ENCODE data around the gene NUDT14.

The NUDT14 gene

DNA sequence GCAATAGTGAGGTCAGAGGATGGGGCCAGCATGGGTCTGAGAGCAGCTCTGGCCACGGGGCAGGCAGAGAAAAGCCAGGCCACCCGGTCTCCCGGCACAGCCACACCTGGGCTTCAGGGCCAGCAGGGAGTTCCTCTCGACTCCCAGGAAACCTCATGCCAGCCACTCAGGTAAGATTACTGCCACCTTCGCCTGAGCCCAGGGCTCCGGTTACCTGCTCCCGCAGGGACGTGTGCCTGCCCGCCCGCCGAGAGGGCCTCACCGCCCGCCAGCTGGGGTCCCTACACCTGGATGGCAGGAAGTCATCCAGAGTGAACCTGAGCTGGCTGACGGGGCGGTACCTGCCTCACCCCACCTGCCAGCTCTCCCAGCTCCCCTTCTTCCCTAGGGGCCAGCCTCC is 19.8 kb downstream of the NUDT14 start:
- H3K9me3 ChIP-seq (ENCODE audit: control insufficient read depth, low read length) = peaks cover 3% of the 10 kb centered on the region
- H2BK5ac ChIP-seq (ENCODE audit: low read depth, low read length, poor library complexity, severe bottlenecking) = no peak overlapping the region
- H3K4ac ChIP-seq (ENCODE audit: low read depth in 1 of 2, low read length in 2 of 2) = no peak overlapping the region
- no peak overlapping the region for H3K4me3 ChIP-seq (ENCODE audit: insufficient read depth in 1 of 2, low read depth in 1 of 2, low read length in 2 of 2)
- H3K4me1 ChIP-seq (ENCODE audit: control insufficient read depth, insufficient read depth, low read depth, low read length) = peaks cover 7% of the 10 kb centered on the region
- no peaks in the 10 kb centered on the region for H3K79me1 ChIP-seq (replicated peaks; ENCODE audit: low read length, poor library complexity, severe bottlenecking)
- 77% methylated on average over 15 of the region's 15 CpGs for WGBS
- no peak overlapping the region for H3K9ac ChIP-seq (ENCODE audit: low read length)
- H2BK15ac ChIP-seq (ENCODE audit: low read depth, poor library complexity, severe bottlenecking) = no peak overlapping the region
- H3K18ac ChIP-seq (ENCODE audit: low read depth in 1 of 2, low read length in 2 of 2) = no peak overlapping the region
- H3K27ac ChIP-seq (ENCODE audit: low read length, poor library complexity, severe bottlenecking) = no peak overlapping the region
- H2BK120ac ChIP-seq (ENCODE audit: low read depth, low read length) = no peak overlapping the region
- H3K4me2 ChIP-seq (ENCODE audit: low read length, poor library complexity, severe bottlenecking) = no peak overlapping the region
- H4K91ac ChIP-seq (ENCODE audit: low read length) = no peak overlapping the region
- DNase-seq = no peak
- H3K36me3 ChIP-seq (ENCODE audit: control insufficient read depth in 1 of 2, insufficient read depth in 2 of 2, low read depth in 1 of 2, low read length in 2 of 2) = no peaks in the 10 kb centered on the region
- H2BK12ac ChIP-seq (ENCODE audit: low read length in 2 of 2) = no peak overlapping the region
- H4K8ac ChIP-seq (ENCODE audit: low read length) = no peak overlapping the region
- H2AK5ac ChIP-seq (ENCODE audit: low read length, severe bottlenecking) = no peak overlapping the region
- H3K27me3 ChIP-seq (ENCODE audit: control insufficient read depth in 1 of 2, insufficient read depth in 1 of 2, low read length in 2 of 2) = peaks cover 34 to 35% of the 10 kb centered on the region in 2 experiments
- H2AFZ ChIP-seq (ENCODE audit: low read depth, low read length) = no peak overlapping the region
- no peak overlapping the region for H3K23ac ChIP-seq (ENCODE audit: low read length in 2 of 2)
- no peak overlapping the region for H3K14ac ChIP-seq (ENCODE audit: low read length in 2 of 2)

DNA sequence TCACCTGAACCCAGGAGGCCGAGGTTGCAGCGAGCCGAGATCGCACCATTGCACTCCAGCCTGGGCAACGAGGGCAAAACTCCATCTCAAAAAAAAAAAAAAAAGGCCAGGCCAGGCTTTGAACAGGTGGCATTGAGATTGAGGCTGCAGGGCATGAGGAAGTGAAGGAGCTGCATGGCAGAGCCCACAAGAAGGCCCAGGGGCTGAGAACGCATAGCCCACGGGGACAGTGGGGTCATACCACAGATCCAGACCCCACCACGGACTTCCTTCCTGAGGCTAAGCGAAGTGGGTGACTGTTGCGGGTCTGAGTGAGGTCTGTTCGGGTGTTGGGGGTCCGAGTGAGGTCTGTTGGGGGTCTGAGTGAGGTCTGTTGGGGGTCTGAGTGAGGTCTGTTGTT is 20.3 kb downstream of the NUDT14 start:
- H3K4me2 ChIP-seq (ENCODE audit: low read length, poor library complexity, severe bottlenecking) = no peak overlapping the region
- no peak overlapping the region for H3K23ac ChIP-seq (ENCODE audit: low read length in 2 of 2)
- H3K9ac ChIP-seq (ENCODE audit: low read length) = no peak overlapping the region
- no peak overlapping the region for H2AK5ac ChIP-seq (ENCODE audit: low read length, severe bottlenecking)
- no peak overlapping the region for H3K18ac ChIP-seq (ENCODE audit: low read depth in 1 of 2, low read length in 2 of 2)
- H4K91ac ChIP-seq (ENCODE audit: low read length) = no peak overlapping the region
- H3K4me1 ChIP-seq (ENCODE audit: control insufficient read depth, insufficient read depth, low read depth, low read length) = peaks cover 7% of the 10 kb centered on the region
- no peak overlapping the region for H3K14ac ChIP-seq (ENCODE audit: low read length in 2 of 2)
- H3K79me1 ChIP-seq (replicated peaks; ENCODE audit: low read length, poor library complexity, severe bottlenecking) = no peaks in the 10 kb centered on the region
- H4K8ac ChIP-seq (ENCODE audit: low read length) = no peak overlapping the region
- DNase-seq = no peak
- H3K4me3 ChIP-seq (ENCODE audit: insufficient read depth in 1 of 2, low read depth in 1 of 2, low read length in 2 of 2) = no peak overlapping the region
- no peak overlapping the region for H2AFZ ChIP-seq (ENCODE audit: low read depth, low read length)
- 90% methylated on average over 12 of the region's 12 CpGs for WGBS
- no peak overlapping the region for H2BK5ac ChIP-seq (ENCODE audit: low read depth, low read length, poor library complexity, severe bottlenecking)
- H3K9me3 ChIP-seq (ENCODE audit: control insufficient read depth, low read length) = peaks cover 3% of the 10 kb centered on the region
- no peak overlapping the region for H3K4ac ChIP-seq (ENCODE audit: low read depth in 1 of 2, low read length in 2 of 2)
- no peak overlapping the region for H2BK15ac ChIP-seq (ENCODE audit: low read depth, poor library complexity, severe bottlenecking)
- H3K36me3 ChIP-seq (ENCODE audit: control insufficient read depth in 1 of 2, insufficient read depth in 2 of 2, low read depth in 1 of 2, low read length in 2 of 2) = no peaks in the 10 kb centered on the region
- H3K27me3 ChIP-seq (ENCODE audit: control insufficient read depth in 1 of 2, insufficient read depth in 1 of 2, low read length in 2 of 2) = peaks cover 30 to 40% of the 10 kb centered on the region in 2 experiments
- H2BK120ac ChIP-seq (ENCODE audit: low read depth, low read length) = no peak overlapping the region
- H3K27ac ChIP-seq (ENCODE audit: low read length, poor library complexity, severe bottlenecking) = no peak overlapping the region
- no peak overlapping the region for H2BK12ac ChIP-seq (ENCODE audit: low read length in 2 of 2)

DNA sequence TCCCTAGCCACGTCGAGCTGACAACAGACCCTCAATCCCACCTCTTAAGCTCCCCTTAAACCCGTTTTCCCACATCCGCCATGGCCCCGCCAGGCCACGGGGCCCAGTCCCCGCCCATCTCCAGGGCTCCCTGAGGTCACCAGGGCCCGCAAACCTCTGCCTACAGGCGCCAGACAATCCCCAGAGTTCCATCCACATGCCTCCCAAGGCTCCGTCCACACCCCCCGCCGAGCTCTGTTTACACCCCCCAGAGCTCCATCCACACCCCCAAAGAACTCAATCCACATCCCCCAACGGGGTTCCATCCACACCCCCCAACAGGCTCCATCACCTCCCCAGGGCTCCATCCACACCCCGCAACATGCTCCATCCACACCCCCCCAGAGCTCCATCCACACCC is 21.8 kb downstream of the NUDT14 start:
- 93% methylated on average over 13 of the region's 14 CpGs for WGBS
- no peak for DNase-seq
- Histone ChIP-seq H4K8ac (ENCODE audit: low read length) (no peak overlapping the region), H3K14ac (ENCODE audit: low read length in 2 of 2) (no peak overlapping the region), H2BK12ac (ENCODE audit: low read length in 2 of 2) (no peak overlapping the region), H3K18ac (ENCODE audit: low read depth in 1 of 2, low read length in 2 of 2) (no peak overlapping the region), H3K4me3 (ENCODE audit: insufficient read depth in 1 of 2, low read depth in 1 of 2, low read length in 2 of 2) (no peak overlapping the region), H3K27ac (ENCODE audit: low read length, poor library complexity, severe bottlenecking) (no peak overlapping the region), H3K4me2 (ENCODE audit: low read length, poor library complexity, severe bottlenecking) (no peak overlapping the region), H2AK5ac (ENCODE audit: low read length, severe bottlenecking) (no peak overlapping the region), H2AFZ (ENCODE audit: low read depth, low read length) (no peak overlapping the region), H3K27me3 (ENCODE audit: control insufficient read depth in 1 of 2, insufficient read depth in 1 of 2, low read length in 2 of 2) (peaks cover 16 to 48% of the 10 kb centered on the region in 2 experiments), H3K9me3 (ENCODE audit: control insufficient read depth, low read length) (peaks cover 3% of the 10 kb centered on the region), H3K23ac (ENCODE audit: low read length in 2 of 2) (no peak overlapping the region), H3K79me1 (replicated peaks; ENCODE audit: low read length, poor library complexity, severe bottlenecking) (no peaks in the 10 kb centered on the region), H3K36me3 (ENCODE audit: control insufficient read depth in 1 of 2, insufficient read depth in 2 of 2, low read depth in 1 of 2, low read length in 2 of 2) (no peaks in the 10 kb centered on the region), H2BK5ac (ENCODE audit: low read depth, low read length, poor library complexity, severe bottlenecking) (no peak overlapping the region), H3K4me1 (ENCODE audit: control insufficient read depth, insufficient read depth, low read depth, low read length) (peaks cover 2% of the 10 kb centered on the region), H4K91ac (ENCODE audit: low read length) (no peak overlapping the region), H3K9ac (ENCODE audit: low read length) (no peak overlapping the region), H2BK120ac (ENCODE audit: low read depth, low read length) (no peak overlapping the region), H3K4ac (ENCODE audit: low read depth in 1 of 2, low read length in 2 of 2) (no peak overlapping the region), H2BK15ac (ENCODE audit: low read depth, poor library complexity, severe bottlenecking) (no peak overlapping the region)

DNA sequence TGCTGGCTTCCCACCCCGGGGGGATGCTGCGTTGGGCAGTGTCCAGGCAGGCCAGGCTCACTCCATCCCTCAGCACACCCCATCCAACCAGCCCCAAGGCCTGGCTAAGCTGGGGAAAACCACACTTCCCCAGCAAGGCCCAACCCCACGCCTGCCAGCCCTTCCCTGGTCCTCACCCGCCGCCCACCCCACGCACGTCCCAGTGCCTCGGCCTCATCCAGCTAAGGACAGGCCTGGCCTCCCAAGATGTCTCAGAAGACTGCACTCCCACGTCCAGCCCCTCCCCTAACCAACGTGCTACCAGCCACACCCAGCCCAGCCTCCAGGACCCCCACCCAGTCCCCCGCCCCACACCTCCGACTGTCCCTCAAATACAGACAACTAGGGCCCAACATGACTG is 22.3 kb downstream of the NUDT14 start:
- no peak for DNase-seq
- no peak overlapping the region for H3K27ac ChIP-seq (ENCODE audit: low read length, poor library complexity, severe bottlenecking)
- H2BK12ac ChIP-seq (ENCODE audit: low read length in 2 of 2) = no peak overlapping the region
- no peak overlapping the region for H3K23ac ChIP-seq (ENCODE audit: low read length in 2 of 2)
- H3K27me3 ChIP-seq (ENCODE audit: control insufficient read depth in 1 of 2, insufficient read depth in 1 of 2, low read length in 2 of 2) = peaks cover 15 to 52% of the 10 kb centered on the region in 2 experiments
- H4K8ac ChIP-seq (ENCODE audit: low read length) = no peak overlapping the region
- no peak overlapping the region for H3K4me2 ChIP-seq (ENCODE audit: low read length, poor library complexity, severe bottlenecking)
- no peak overlapping the region for H2BK120ac ChIP-seq (ENCODE audit: low read depth, low read length)
- 83% methylated on average over 12 of the region's 12 CpGs for WGBS
- H2AK5ac ChIP-seq (ENCODE audit: low read length, severe bottlenecking) = no peak overlapping the region
- H3K18ac ChIP-seq (ENCODE audit: low read depth in 1 of 2, low read length in 2 of 2) = no peak overlapping the region
- H2BK15ac ChIP-seq (ENCODE audit: low read depth, poor library complexity, severe bottlenecking) = no peak overlapping the region
- H3K79me1 ChIP-seq (replicated peaks; ENCODE audit: low read length, poor library complexity, severe bottlenecking) = no peaks in the 10 kb centered on the region
- H3K14ac ChIP-seq (ENCODE audit: low read length in 2 of 2) = no peak overlapping the region
- no peak overlapping the region for H4K91ac ChIP-seq (ENCODE audit: low read length)
- H2BK5ac ChIP-seq (ENCODE audit: low read depth, low read length, poor library complexity, severe bottlenecking) = no peak overlapping the region
- no peak overlapping the region for H2AFZ ChIP-seq (ENCODE audit: low read depth, low read length)
- no peak overlapping the region for H3K4me3 ChIP-seq (ENCODE audit: insufficient read depth in 1 of 2, low read depth in 1 of 2, low read length in 2 of 2)
- H3K9me3 ChIP-seq (ENCODE audit: control insufficient read depth, low read length) = peaks cover 3% of the 10 kb centered on the region
- H3K9ac ChIP-seq (ENCODE audit: low read length) = no peak overlapping the region
- H3K4me1 ChIP-seq (ENCODE audit: control insufficient read depth, insufficient read depth, low read depth, low read length) = peaks cover 2% of the 10 kb centered on the region
- H3K4ac ChIP-seq (ENCODE audit: low read depth in 1 of 2, low read length in 2 of 2) = no peak overlapping the region
- H3K36me3 ChIP-seq (ENCODE audit: control insufficient read depth in 1 of 2, insufficient read depth in 2 of 2, low read depth in 1 of 2, low read length in 2 of 2) = no peaks in the 10 kb centered on the region
